HL-60 (cell line): ENCODE results near the gene TOP3B.
A peak's percentile ranks its signal among the peaks of the same experiment; 100 is the strongest.

Experiments
- DNase-seq, 2 experiments: peaks; one replicate each; pipeline ENCODE4 v3.0.0-alpha.2; 2010 to 2020; ENCODE audit warnings: low read depth in 1 of 2, low spot score in 1 of 2
- H3K27ac ChIP-seq: fragments of 250-450 bp; sonication (Bioruptor Pico); replicated peaks from 2 replicates; pipeline ENCODE4 v1.5.1; 2020; ENCODE audit warnings: mild to moderate bottlenecking, moderate library complexity
- H3K27me3 ChIP-seq: fragments of 250-450 bp; sonication (Bioruptor Pico); 2 replicates; pipeline ENCODE4 v1.5.1; 2021; ENCODE audit warnings: mild to moderate bottlenecking, moderate library complexity; ENCODE audit not compliant: insufficient read depth, poor library complexity, severe bottlenecking
- H3K4me3 ChIP-seq: replicated peaks from 2 replicates; pipeline ENCODE4 v1.5.1; 2011; ENCODE audit warnings: mild to moderate bottlenecking, control low read depth, low read length; ENCODE audit not compliant: insufficient read depth
- GABPA ChIP-seq: IDR thresholded peaks from 2 replicates; pipeline ENCODE4 v1.6.1; 2012; ENCODE audit warnings: low read depth
- POLR2AphosphoS5 ChIP-seq: IDR thresholded peaks from 2 replicates; pipeline ENCODE4 v1.6.1; 2012; ENCODE audit warnings: low read depth
- SPI1 ChIP-seq: IDR thresholded peaks from 2 replicates; pipeline ENCODE4 v1.6.1; 2012; ENCODE audit warnings: low read depth, mild to moderate bottlenecking, borderline replicate concordance
- TF ChIP-seq, protein P1 (sequence below): IDR thresholded peaks from one replicate; pipeline ENCODE4 v1.5.1; 2011; ENCODE audit warnings: low read length, control low read depth, inconsistent platforms; ENCODE audit not compliant: insufficient read depth
- TF ChIP-seq, protein P2 (sequence below): IDR thresholded peaks from 2 replicates; pipeline ENCODE4 v1.6.1; 2012; ENCODE audit warnings: low read depth; ENCODE audit not compliant: insufficient replicate concordance

TOP3B gene

DNA sequence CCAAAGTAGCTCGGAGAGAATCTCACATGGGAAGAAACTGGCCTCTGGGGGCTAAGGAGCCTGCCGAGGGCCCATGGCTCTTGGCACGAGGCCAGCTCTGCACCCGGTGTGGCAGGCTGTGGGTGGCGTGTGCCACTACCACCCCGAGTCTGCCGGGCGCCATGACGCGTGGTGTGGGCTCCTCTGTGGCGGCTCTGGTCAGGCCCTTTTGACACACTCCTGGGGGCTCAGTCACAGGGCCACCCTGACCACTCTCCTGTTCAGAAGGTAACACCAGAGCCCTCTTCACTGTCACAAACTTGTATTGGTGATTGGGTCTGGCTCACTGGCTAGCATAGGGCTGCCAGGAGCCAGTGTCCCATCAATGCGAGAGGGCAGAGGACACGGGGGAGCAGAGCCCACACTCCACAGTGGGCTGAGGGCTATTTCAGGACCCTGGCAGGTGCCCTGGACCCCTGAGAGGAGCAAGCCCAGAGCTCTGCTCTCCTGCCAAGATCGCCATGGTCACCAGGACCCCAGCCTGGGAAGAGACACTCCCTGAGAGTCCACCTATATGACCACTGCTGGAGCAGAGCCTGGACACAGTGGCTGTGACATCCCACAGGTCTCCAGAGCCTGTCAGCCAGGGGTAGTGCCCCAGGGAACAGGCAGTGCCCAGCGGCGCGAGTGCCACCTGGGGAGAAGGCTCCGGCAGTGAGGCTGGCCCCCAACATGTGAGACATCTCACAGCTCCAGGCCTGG, 21.3 kb downstream of the TOP3B start:
- Histone ChIP-seq H3K27me3 (no peaks in the 10 kb centered on the region), H3K27ac (no peak overlapping the region), H3K4me3 (no peak overlapping the region)
- TF ChIP-seq GABPA (no peak), SPI1 (no peak)
- TF ChIP-seq, protein P1, sequence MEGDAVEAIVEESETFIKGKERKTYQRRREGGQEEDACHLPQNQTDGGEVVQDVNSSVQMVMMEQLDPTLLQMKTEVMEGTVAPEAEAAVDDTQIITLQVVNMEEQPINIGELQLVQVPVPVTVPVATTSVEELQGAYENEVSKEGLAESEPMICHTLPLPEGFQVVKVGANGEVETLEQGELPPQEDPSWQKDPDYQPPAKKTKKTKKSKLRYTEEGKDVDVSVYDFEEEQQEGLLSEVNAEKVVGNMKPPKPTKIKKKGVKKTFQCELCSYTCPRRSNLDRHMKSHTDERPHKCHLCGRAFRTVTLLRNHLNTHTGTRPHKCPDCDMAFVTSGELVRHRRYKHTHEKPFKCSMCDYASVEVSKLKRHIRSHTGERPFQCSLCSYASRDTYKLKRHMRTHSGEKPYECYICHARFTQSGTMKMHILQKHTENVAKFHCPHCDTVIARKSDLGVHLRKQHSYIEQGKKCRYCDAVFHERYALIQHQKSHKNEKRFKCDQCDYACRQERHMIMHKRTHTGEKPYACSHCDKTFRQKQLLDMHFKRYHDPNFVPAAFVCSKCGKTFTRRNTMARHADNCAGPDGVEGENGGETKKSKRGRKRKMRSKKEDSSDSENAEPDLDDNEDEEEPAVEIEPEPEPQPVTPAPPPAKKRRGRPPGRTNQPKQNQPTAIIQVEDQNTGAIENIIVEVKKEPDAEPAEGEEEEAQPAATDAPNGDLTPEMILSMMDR, result no peak
- TF ChIP-seq, protein P2, sequence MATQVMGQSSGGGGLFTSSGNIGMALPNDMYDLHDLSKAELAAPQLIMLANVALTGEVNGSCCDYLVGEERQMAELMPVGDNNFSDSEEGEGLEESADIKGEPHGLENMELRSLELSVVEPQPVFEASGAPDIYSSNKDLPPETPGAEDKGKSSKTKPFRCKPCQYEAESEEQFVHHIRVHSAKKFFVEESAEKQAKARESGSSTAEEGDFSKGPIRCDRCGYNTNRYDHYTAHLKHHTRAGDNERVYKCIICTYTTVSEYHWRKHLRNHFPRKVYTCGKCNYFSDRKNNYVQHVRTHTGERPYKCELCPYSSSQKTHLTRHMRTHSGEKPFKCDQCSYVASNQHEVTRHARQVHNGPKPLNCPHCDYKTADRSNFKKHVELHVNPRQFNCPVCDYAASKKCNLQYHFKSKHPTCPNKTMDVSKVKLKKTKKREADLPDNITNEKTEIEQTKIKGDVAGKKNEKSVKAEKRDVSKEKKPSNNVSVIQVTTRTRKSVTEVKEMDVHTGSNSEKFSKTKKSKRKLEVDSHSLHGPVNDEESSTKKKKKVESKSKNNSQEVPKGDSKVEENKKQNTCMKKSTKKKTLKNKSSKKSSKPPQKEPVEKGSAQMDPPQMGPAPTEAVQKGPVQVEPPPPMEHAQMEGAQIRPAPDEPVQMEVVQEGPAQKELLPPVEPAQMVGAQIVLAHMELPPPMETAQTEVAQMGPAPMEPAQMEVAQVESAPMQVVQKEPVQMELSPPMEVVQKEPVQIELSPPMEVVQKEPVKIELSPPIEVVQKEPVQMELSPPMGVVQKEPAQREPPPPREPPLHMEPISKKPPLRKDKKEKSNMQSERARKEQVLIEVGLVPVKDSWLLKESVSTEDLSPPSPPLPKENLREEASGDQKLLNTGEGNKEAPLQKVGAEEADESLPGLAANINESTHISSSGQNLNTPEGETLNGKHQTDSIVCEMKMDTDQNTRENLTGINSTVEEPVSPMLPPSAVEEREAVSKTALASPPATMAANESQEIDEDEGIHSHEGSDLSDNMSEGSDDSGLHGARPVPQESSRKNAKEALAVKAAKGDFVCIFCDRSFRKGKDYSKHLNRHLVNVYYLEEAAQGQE, result no peak
- no peak for DNase-seq

DNA sequence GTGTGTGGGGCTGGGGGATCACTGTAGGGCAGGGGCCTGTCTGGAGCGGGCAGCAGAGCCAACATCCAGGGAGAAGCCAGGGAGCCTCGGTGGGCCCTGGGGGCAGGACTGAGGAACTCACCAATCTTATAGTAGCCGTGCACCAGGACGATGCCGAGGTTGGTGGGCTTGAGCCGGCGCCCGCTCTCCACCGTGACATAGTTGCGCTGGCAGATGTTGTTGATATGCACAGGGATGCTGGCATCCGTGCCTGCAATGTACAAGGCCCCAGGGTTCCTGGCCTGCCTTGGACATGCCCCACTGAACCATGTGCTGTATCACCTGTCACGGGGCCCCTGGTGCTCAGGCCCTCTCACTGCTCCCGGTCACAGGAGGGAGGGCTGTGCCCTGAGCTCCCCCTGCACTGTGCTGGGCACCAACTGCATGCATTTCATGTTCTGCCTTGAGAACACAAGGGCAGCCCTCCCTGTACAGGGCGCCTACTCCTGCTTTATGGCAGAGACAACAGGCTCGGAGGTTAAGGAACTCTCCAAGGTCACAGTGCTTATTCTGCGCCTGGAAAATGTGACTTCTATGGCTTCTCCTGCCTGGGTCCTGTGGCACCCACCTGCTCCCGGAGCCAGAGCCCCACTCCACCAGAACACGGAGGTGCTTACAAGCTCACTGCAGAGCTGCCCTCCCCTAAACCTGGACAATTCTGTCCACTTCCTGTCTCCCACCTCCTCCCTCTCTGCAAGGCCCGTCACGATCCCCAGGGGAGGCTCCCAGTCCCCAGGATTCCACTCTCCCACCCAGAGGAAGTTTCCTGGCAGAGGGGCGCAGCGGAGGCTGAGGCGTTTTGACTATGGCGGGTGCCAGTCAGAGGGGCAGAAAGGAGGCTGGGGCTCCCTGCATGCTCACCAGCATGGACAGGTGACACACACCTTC, 22.1 kb downstream of the TOP3B start:
- H3K4me3 ChIP-seq, result no peak overlapping the region
- TF ChIP-seq GABPA (no peak), POLR2AphosphoS5 (0 out of 2 replicates have a peak, but pooled peaks have one; percentile 15)
- DNase-seq, result no peak
- no peaks in the 10 kb centered on the region for H3K27me3 ChIP-seq
- H3K27ac ChIP-seq, result no peak overlapping the region

DNA sequence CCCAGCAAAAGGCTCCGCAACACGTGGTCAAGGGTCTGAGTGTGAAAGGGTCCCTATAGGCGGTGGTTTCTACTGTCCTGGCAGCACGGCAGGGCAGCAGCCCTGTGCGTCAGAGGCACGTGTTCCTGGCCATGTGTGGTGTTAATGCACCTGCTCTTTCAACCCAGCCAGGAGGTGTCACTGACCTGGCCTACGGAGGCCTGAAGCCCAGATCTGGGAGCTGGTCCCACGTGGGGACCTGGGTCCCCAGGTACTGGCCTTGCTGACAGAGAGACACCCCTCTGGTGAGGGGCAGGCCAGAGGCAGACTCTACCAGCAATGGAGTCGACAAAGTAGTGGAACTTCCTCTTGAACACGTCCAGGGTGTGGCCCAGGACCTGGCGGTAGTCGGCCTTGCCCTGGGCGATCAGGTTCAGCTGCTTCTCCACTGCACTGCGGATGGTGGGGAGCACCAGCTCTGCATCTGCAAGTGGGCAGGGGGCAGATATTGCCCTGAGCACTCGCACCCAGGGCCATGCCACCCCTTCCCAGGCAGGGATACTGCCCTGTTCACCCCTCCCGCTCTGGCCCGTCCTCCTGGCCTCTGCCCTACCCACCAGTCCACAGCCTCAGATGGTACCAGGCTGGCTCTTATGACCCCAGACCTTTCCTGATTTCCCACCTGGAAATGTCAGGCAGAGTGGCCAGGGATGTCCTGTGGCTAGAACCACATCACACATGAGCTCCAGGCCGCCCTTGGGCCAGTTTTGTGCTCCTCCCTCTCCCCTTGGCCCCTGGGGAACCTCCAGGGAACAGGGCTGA, 23.1 kb downstream of the TOP3B start:
- DNase-seq, result no peak
- H3K27ac ChIP-seq, result no peak overlapping the region
- TF ChIP-seq POLR2AphosphoS5 (no peak), GABPA (no peak), SPI1 (no peak)
- TF ChIP-seq, protein P1, result no peak
- TF ChIP-seq, protein P2, result no peak
- H3K27me3 ChIP-seq, result no peaks in the 10 kb centered on the region
- no peak overlapping the region for H3K4me3 ChIP-seq
